ENCODE results near the gene CA5A.

The CA5A gene

DNA sequence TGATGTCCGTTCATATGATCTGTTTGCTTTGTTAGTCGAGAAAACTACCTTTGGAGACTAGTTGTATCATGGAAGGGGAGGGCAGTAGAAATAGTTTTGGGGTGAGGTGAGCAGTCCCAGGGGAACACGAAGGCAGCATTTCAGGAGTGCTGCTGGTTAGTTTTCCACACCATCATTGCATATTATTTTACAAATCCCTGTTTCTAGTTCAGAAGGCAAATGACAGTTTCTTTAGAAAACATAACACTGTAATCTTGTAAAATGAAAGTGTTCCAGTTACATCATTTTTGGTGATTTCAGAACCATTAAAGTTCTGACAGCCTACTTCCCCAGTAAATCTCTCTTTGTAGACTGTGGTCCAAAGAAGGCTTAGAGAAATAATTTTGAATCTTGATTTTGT, 40.3 kb upstream of the CA5A start:
- Histone ChIP-seq H3K4me1 (ENCODE audit: low read depth, poor library complexity, severe bottlenecking) (no peaks in the 10 kb centered on the region), H4K20me1 (ENCODE audit: insufficient read depth) (no peaks in the 10 kb centered on the region), H3K36me3 (ENCODE audit: insufficient read depth) (no peaks in the 10 kb centered on the region), H2AFZ (ENCODE audit: low read depth) (no peak overlapping the region), H3K4me3 (IDR thresholded peaks at IDR 0.05; ENCODE audit: insufficient read depth, low read depth, low read length) (no peak overlapping the region), H3K9ac (no peak overlapping the region), H3K4me2 (no peak overlapping the region), H3K27ac (no peak overlapping the region), H3K27me3 (ENCODE audit: insufficient read depth, low read depth) (no peaks in the 10 kb centered on the region), H3K79me2 (ENCODE audit: insufficient read depth, low read depth) (peaks cover 10% of the 10 kb centered on the region; the same call in 1 of the 2 replicates)
- TF ChIP-seq, protein P1, sequence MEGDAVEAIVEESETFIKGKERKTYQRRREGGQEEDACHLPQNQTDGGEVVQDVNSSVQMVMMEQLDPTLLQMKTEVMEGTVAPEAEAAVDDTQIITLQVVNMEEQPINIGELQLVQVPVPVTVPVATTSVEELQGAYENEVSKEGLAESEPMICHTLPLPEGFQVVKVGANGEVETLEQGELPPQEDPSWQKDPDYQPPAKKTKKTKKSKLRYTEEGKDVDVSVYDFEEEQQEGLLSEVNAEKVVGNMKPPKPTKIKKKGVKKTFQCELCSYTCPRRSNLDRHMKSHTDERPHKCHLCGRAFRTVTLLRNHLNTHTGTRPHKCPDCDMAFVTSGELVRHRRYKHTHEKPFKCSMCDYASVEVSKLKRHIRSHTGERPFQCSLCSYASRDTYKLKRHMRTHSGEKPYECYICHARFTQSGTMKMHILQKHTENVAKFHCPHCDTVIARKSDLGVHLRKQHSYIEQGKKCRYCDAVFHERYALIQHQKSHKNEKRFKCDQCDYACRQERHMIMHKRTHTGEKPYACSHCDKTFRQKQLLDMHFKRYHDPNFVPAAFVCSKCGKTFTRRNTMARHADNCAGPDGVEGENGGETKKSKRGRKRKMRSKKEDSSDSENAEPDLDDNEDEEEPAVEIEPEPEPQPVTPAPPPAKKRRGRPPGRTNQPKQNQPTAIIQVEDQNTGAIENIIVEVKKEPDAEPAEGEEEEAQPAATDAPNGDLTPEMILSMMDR (conservative IDR thresholded peaks at IDR 0.05; ENCODE audit: low read depth, low read length) = no peak

DNA sequence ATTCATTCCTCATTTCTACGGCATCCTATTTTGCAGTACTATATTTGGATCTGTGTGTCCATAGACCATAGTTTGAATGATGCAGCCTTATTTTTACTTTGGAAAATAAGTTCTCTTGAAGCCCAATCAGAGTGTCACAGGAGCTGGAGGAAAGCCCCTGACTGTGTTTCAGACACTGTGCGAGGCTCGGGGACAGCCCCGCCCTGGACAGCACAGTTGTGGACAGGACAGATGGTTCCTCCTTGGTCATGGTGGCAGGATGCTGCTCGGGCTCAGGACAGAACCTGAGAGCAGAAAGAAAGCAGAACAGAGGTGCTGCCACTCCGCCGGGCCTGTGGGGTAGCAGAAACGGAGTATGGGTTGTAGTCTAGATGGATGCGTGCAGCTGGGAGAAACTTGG, 37.8 kb upstream of the CA5A start:
- no peak overlapping the region for H2AFZ ChIP-seq (ENCODE audit: low read depth)
- no peaks in the 10 kb centered on the region for H4K20me1 ChIP-seq (ENCODE audit: insufficient read depth)
- H3K9ac ChIP-seq = no peak overlapping the region
- no peaks in the 10 kb centered on the region for H3K36me3 ChIP-seq (ENCODE audit: insufficient read depth)
- H3K4me2 ChIP-seq = no peak overlapping the region
- TF ChIP-seq, protein P1 (conservative IDR thresholded peaks at IDR 0.05; ENCODE audit: low read depth, low read length) = no peak
- H3K27ac ChIP-seq = no peak overlapping the region
- H3K4me3 ChIP-seq (IDR thresholded peaks at IDR 0.05; ENCODE audit: insufficient read depth, low read depth, low read length) = no peak overlapping the region
- no peaks in the 10 kb centered on the region for H3K4me1 ChIP-seq (ENCODE audit: low read depth, poor library complexity, severe bottlenecking)
- peaks cover 30% of the 10 kb centered on the region; the same call in 1 of the 2 replicates for H3K79me2 ChIP-seq (ENCODE audit: insufficient read depth, low read depth)
- no peaks in the 10 kb centered on the region for H3K27me3 ChIP-seq (ENCODE audit: insufficient read depth, low read depth)

DNA sequence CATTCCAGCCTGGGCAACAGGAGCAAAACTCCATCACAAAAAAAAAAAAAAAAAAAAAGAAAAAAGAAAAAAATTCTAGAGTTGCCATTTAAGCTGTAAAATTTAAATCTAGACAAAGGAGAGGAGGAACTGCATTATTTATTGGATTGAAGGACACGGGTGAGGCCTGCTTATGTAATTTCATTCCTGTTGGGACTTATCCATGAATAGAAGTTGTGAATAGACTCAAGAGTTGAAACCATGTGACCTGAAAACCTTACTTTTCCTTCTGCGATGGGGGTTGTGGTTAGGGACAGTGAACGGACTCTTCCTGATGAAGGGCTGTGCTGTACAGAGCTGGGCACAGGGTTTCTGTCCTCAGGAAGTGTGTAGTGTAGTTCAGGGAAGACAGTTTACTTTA, 37.4 kb upstream of the CA5A start:
- H3K27ac ChIP-seq = no peak overlapping the region

DNA sequence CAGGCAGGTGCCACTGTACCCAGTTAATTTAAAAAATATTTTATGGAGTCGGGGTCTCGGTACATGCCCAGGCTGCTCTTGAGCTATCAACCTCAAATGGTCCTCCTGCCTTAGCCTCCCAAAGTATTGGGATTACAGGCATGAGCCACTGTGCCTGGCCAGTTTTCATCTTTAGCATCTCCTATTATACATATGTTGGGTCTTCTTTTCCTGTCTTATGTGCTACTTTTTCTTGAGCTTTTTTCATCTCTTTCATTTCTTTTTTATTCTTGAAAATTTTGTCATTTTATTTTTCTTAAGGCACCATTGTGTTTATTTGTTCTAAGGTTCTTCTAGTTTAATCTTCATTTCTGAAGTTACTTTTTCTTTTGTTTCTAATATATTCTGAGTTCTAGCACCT, 35.6 kb upstream of the CA5A start:
- no peak overlapping the region for H3K27ac ChIP-seq
- no peak overlapping the region for H3K4me3 ChIP-seq (IDR thresholded peaks at IDR 0.05; ENCODE audit: insufficient read depth, low read depth, low read length)
- peaks cover 49% of the 10 kb centered on the region; the same call in 1 of the 2 replicates for H3K79me2 ChIP-seq (ENCODE audit: insufficient read depth, low read depth)
- TF ChIP-seq, protein P1 (conservative IDR thresholded peaks at IDR 0.05; ENCODE audit: low read depth, low read length) = no peak
- no peaks in the 10 kb centered on the region for H4K20me1 ChIP-seq (ENCODE audit: insufficient read depth)
- H2AFZ ChIP-seq (ENCODE audit: low read depth) = no peak overlapping the region
- no peak overlapping the region for H3K4me2 ChIP-seq
- H3K36me3 ChIP-seq (ENCODE audit: insufficient read depth) = no peaks in the 10 kb centered on the region
- no peak overlapping the region for H3K9ac ChIP-seq
- H3K4me1 ChIP-seq (ENCODE audit: low read depth, poor library complexity, severe bottlenecking) = no peaks in the 10 kb centered on the region
- H3K27me3 ChIP-seq (ENCODE audit: insufficient read depth, low read depth) = no peaks in the 10 kb centered on the region

More for the DNA sequence above, 37.4 kb upstream of the CA5A start:
- Histone ChIP-seq H3K4me2 (no peak overlapping the region), H3K79me2 (ENCODE audit: insufficient read depth, low read depth) (peaks cover 35% of the 10 kb centered on the region; the same call in 1 of the 2 replicates), H3K4me1 (ENCODE audit: low read depth, poor library complexity, severe bottlenecking) (no peaks in the 10 kb centered on the region), H2AFZ (ENCODE audit: low read depth) (no peak overlapping the region), H3K4me3 (IDR thresholded peaks at IDR 0.05; ENCODE audit: insufficient read depth, low read depth, low read length) (no peak overlapping the region), H3K27me3 (ENCODE audit: insufficient read depth, low read depth) (no peaks in the 10 kb centered on the region), H4K20me1 (ENCODE audit: insufficient read depth) (no peaks in the 10 kb centered on the region), H3K9ac (no peak overlapping the region), H3K36me3 (ENCODE audit: insufficient read depth) (no peaks in the 10 kb centered on the region)
- TF ChIP-seq, protein P1 (conservative IDR thresholded peaks at IDR 0.05; ENCODE audit: low read depth, low read length) = no peak

All from KMS-11 (cell line).